Germinal center (tissue), 1 donor: ENCODE measurements around the gene NAA30.
"Not testable (repeated sequence)": the region's sequence is repeated elsewhere in the genome, so short reads cannot be mapped to it uniquely, and the experiment has no call there.

Experiments
- DNase-seq: peaks from one replicate; pipeline ENCODE4 v3.0.0; 2012; ENCODE audit warnings: mixed read lengths, low spot score

Gene NAA30

GRCh38 chr14:57390037-57390805, at the start of gene NAA30:
TSS of gene NAA30 (plus strand) at chr14:57390586. CDS start at chr14:57390958, 372 bp downstream.
- peak; percentile 93 for DNase-seq

GRCh38 chr14:57343545-57344297, 46.7 kb upstream of the NAA30 start:
- not testable (repeated sequence) for DNase-seq

GRCh38 chr14:57345106-57345505, 45.3 kb upstream of the NAA30 start:
- DNase-seq: no peak

- no peak for DNase-seq
Measured at GRCh38 chr14:57346741-57347140, 43.6 kb upstream of the NAA30 start.

GRCh38 chr14:57352396-57353170, 37.8 kb upstream of the NAA30 start:
- DNase-seq: no peak

- no peak for DNase-seq
Measured at GRCh38 chr14:57355081-57355800, 35.1 kb upstream of the NAA30 start.

- DNase-seq: no peak
Measured at GRCh38 chr14:57362361-57362760, 28.0 kb upstream of the NAA30 start.

GRCh38 chr14:57364659-57365450, 25.5 kb upstream of the NAA30 start:
- no peak for DNase-seq

- not testable (repeated sequence) for DNase-seq
Measured at GRCh38 chr14:57370187-57370586, 20.2 kb upstream of the NAA30 start.

GRCh38 chr14:57371013-57371412, 19.4 kb upstream of the NAA30 start:
- no peak for DNase-seq

- DNase-seq: no peak
Measured at GRCh38 chr14:57375156-57375555, 15.2 kb upstream of the NAA30 start.

- no peak for DNase-seq
Measured at GRCh38 chr14:57378661-57379060, 11.7 kb upstream of the NAA30 start.

- DNase-seq: no peak
Measured at GRCh38 chr14:57380935-57381334, 9.5 kb upstream of the NAA30 start.

GRCh38 chr14:57382283-57382682, 8.1 kb upstream of the NAA30 start:
- no peak for DNase-seq

- DNase-seq: no peak
Measured at GRCh38 chr14:57383125-57383745, 7.2 kb upstream of the NAA30 start.

- no peak for DNase-seq
Measured at GRCh38 chr14:57388067-57388466, 2.3 kb upstream of the NAA30 start.

GRCh38 chr14:57389646-57390036, 745 bp upstream of the NAA30 start:
- DNase-seq: no peak

- DNase-seq: peak; percentile 29
Measured at GRCh38 chr14:57390806-57391516, 575 bp downstream of the NAA30 start.

- DNase-seq: no peak
Measured at GRCh38 chr14:57391517-57392195, 1.3 kb downstream of the NAA30 start.
